ENCODE data around the gene PACRG. TPM values are rescaled to one million over a fixed set of nuclear protein-coding genes. Genes with fewer than 3 reads are reported as not detected.

PACRG gene
- total and polyA plus RNA-seq, 2 experiments from 2014 or later, result 0.17 to 0.68 TPM

GRCh38 chr6:162868397-162868796 lies 140.6 kb downstream of the PACRG start:
- Histone ChIP-seq H3K4me3 (no peak overlapping the region), H3F3A (replicated peaks; ENCODE audit: low read depth) (no peaks in the 10 kb centered on the region), H3K27ac (ENCODE audit: low read depth) (no peak overlapping the region), H4K20me1 (replicated peaks; ENCODE audit: insufficient read depth) (no peaks in the 10 kb centered on the region), H2AFZ (peak overlapping the region; percentile 84), H3K79me2 (replicated peaks; ENCODE audit: insufficient read depth) (no peaks in the 10 kb centered on the region), H3K9me2 (ENCODE audit: insufficient read depth) (no peaks in the 10 kb centered on the region), H3K4me1 (ENCODE audit: insufficient read depth) (no peaks in the 10 kb centered on the region), H3K36me3 (ENCODE audit: insufficient read depth) (no peaks in the 10 kb centered on the region), H3K4me2 (no peak overlapping the region), H3K27me3 (ENCODE audit: insufficient read depth) (no peaks in the 10 kb centered on the region)
- TF ChIP-seq ZNF331 (CRISPR knock-in tag; IDR thresholded peaks at IDR 0.05; ENCODE audit: low read depth) (no peak), ETS1 (IDR thresholded peaks at IDR 0.05) (no peak), REST (IDR thresholded peaks at IDR 0.05; ENCODE audit: unreplicated experiment) (no peak), CREB1 (CRISPR knock-in tag; IDR thresholded peaks at IDR 0.05; ENCODE audit: low read depth) (no peak), STAT1 (IDR thresholded peaks at IDR 0.05; ENCODE audit: unreplicated experiment) (no peak), NANOG (IDR thresholded peaks at IDR 0.05; ENCODE audit: borderline replicate concordance) (no peak), JUNB (IDR thresholded peaks at IDR 0.05; ENCODE audit: unreplicated experiment) (no peak), POLR2AphosphoS5 (IDR thresholded peaks at IDR 0.05; ENCODE audit: low read depth) (no peak), CTCF (conservative IDR thresholded peaks at IDR 0.05; ENCODE audit: low read depth in 2 of 2) (no peak)
- Mint-ChIP-seq H3K4me1 (no peaks in the 10 kb centered on the region), H3K36me3 (ENCODE audit: low read depth) (no peaks in the 10 kb centered on the region), H3K9me3 (no peaks in the 10 kb centered on the region; the same call in 2 of the 3 replicates), H3K4me3 (no peak overlapping the region), H3K27me3 (ENCODE audit: insufficient read depth, low read depth, poor library complexity) (peaks cover 2% of the 10 kb centered on the region), H3K27ac (no peak overlapping the region)
- peak; percentile 50; the same call in 2 of the 3 replicates for ATAC-seq
- no peak for DNase-seq (ENCODE audit: low spot score)

GRCh38 chr6:162871966-162872365 lies 144.2 kb downstream of the PACRG start:
- Mint-ChIP-seq H3K27ac (no peak overlapping the region), H3K4me1 (no peaks in the 10 kb centered on the region)
- ATAC-seq, result no peak
- TF ChIP-seq STAT1 (IDR thresholded peaks at IDR 0.05; ENCODE audit: unreplicated experiment) (no peak), JUNB (IDR thresholded peaks at IDR 0.05; ENCODE audit: unreplicated experiment) (no peak), ZNF331 (CRISPR knock-in tag; IDR thresholded peaks at IDR 0.05; ENCODE audit: low read depth) (no peak), CREB1 (CRISPR knock-in tag; IDR thresholded peaks at IDR 0.05; ENCODE audit: low read depth) (no peak)

More at GRCh38 chr6:162871966-162872365, 144.2 kb downstream of the PACRG start:
- peaks cover 3% of the 10 kb centered on the region; the same call in 2 of the 3 replicates for H3K9me3 Mint-ChIP-seq
- H3K27me3 Mint-ChIP-seq (ENCODE audit: insufficient read depth, low read depth, poor library complexity), result peaks cover 2% of the 10 kb centered on the region
- Histone ChIP-seq H4K20me1 (replicated peaks; ENCODE audit: insufficient read depth) (no peaks in the 10 kb centered on the region), H3K4me1 (ENCODE audit: insufficient read depth) (no peaks in the 10 kb centered on the region), H3F3A (replicated peaks; ENCODE audit: low read depth) (no peaks in the 10 kb centered on the region), H3K4me3 (no peak overlapping the region), H2AFZ (no peak overlapping the region), H3K4me2 (no peak overlapping the region), H3K36me3 (ENCODE audit: insufficient read depth) (no peaks in the 10 kb centered on the region), H3K9me2 (ENCODE audit: insufficient read depth) (peaks cover 3% of the 10 kb centered on the region; the same call in 1 of the 2 replicates), H3K79me2 (replicated peaks; ENCODE audit: insufficient read depth) (no peaks in the 10 kb centered on the region), H3K27ac (ENCODE audit: low read depth) (no peak overlapping the region), H3K27me3 (ENCODE audit: insufficient read depth) (no peaks in the 10 kb centered on the region)
- no peak overlapping the region for H3K4me3 Mint-ChIP-seq
- H3K36me3 Mint-ChIP-seq (ENCODE audit: low read depth), result no peaks in the 10 kb centered on the region
- DNase-seq (ENCODE audit: low spot score), result no peak
